NCI-H82 (cell line): Measurements from ENCODE around the gene MEGF11.

Source experiments
- DNase-seq: peaks from one replicate; lab custom pipeline; 2025; lab: John Stamatoyannopoulos, UW

The MEGF11 gene

DNA sequence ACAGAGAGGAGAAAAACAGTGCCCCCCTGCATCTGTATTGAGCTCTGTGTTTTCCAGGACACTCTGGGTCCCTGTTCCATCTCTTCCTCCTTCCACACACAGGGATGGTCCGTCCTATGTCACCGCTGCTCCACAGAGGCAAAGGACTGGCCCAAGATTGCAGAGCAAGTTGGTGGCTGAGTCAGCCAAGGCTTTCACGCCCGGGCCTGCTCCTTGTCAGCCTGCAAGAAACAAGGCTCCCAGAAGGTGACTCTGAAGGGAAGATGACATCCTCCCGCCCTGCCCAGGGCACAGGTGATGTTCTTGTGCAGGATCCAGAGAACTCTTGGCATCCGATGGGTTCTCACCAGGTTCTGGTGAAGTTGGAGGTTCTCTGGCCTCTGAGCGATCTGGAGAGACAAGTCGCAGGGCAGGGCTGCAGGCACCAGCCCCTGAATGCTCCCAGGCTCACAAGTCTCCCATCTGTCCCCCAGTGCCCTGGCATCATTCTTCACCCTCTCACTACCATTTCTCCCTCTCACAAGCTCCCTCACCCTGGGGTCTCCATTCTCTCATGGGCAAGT, 138.6 kb downstream of the MEGF11 start:
- peak; percentile 58 for DNase-seq

- no peak for DNase-seq
Measured at GRCh38 chr15:66112388-66112787, 141.2 kb downstream of the MEGF11 start.

- no peak for DNase-seq
Measured at GRCh38 chr15:66111363-66111762, 142.2 kb downstream of the MEGF11 start.

DNA sequence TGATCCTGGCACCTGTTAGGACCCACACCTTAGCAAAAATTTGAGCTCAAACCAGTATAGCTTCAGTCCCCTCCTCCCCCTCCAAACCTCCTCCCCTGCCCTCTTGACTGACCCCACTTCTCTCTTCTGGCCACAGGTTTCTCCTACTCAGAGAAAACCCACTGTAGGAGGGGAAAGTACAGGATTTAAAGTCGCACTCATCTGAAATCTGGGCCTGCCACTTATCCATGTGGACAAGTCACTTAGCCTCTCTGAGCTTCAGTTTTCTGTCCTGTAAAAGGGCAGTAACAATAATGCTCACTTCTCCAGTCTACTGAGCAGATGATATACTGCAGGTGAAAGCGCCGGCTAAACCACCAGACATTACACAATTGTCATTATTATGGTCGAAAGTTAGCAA, 142.7 kb downstream of the MEGF11 start:
- DNase-seq: no peak

- DNase-seq: no peak
Measured at GRCh38 chr15:66109826-66110225, 143.7 kb downstream of the MEGF11 start.

DNA sequence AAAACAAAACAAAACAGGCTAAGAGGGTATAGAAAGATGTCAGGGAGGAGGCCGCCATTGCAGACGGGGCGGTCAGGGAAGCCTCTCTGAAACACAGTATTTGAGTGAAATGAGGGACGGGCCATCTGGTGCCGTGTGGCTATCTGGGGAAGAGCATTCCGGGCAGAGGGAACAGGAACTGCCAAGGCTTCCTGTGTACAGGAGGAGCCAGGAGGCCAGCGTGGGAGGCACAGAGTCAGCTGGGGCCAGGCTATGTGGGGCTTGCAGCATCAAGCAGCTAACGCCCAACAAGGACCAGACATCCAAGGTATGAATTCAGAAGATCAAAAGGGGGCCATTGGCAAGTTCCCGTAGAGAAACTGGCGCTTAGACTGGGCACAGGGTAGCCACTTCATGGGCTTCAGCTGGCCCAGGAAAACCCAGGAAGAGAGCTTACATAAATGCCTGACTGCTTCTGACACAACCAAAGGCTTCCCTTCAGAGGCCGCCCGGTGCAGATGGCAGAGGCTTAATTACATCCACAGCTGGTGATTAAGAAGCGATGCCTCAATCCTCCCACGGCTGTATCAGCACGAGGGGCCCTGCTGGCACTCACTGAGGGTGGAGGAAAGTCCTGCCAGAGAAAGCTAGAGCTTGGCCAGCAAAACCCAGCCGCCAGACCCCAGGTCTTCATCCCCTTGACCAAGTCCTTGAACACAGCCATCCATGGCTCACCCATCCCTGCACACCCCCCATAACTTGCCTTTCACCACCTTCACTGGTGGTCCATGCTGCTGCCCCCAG, 144.9 kb downstream of the MEGF11 start:
- DNase-seq: peak; percentile 98

DNA sequence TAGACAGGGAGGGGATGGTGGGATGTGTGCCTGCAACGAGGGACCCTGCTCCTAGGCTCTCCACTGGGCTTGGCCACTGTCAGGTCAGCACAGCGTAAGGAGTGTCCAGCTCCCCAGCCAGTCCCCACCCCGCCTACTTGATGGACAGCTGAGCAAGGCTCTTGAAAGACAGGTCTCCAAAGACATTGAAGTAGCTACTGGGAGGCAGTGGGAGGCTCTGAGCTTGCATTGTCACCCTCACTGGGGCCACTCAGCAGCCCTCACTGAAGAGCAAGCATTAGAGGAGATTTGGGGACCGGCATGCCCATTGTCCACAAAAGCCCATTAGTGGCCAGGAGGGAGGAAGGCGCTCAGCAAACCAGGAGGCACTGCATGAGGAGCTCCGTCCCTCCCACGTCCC, 146.5 kb downstream of the MEGF11 start:
- no peak for DNase-seq

DNA sequence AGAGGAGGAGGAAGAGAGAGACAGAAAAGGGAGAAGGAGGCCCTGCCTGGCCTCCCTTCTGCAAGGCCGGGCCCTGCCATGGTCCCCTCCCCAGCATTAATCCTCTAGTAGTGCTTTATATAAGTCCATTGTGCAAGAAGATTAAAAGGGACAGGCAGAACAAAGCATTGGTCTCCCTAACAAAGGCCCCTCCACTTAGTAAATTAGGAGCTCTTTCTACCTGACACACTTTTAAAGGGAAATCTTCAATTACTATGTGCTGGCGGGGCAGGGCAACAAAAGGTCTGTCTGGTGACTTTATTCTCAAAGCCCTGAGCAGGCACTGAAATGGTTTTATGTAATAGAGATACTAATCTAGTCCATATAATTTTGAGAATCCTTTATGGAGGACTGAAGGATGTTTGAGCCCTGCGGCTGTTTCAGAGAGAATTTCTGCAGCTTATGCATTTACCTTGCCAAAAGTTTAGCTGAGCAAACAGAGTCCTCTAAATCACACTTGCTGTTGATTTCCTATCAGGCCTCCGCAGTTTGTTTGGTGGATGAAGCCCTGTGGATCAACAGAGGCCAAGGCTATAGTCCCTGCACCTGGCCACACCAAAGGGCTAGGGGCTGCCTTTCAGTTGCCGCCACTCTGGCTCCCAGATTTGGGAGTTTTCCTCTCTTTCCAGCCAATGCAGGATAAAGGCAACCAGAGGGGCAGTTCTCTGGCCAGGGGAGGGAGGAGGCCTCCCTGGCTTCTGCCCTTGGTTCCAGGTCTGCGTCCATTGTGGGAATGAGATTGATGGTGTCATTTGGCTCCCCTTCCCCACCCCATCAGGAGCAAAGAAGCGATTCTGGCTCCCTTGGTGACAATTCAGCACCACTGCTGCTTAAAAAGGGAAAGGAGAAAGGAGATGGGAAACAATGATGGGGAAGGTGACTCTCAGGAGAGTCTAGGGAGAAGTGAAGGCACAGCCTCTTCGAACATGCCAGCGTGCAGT, 148.0 kb downstream of the MEGF11 start:
- DNase-seq: peak; percentile 87

DNA sequence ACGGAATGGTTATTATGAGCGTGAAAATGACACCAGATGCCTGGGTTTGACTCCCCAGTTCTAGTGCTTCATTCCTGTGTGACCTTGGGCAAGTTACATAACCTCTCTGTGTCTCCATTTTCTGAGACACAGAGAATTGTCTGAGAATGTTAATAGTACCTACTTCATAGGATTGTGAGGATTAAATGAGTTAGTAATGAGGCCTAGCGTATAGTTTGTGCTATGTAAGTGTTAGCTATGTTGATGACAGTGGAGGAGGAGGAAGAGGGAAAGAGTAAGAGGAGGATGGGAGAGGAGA, 150.3 kb downstream of the MEGF11 start:
- DNase-seq: no peak

DNA sequence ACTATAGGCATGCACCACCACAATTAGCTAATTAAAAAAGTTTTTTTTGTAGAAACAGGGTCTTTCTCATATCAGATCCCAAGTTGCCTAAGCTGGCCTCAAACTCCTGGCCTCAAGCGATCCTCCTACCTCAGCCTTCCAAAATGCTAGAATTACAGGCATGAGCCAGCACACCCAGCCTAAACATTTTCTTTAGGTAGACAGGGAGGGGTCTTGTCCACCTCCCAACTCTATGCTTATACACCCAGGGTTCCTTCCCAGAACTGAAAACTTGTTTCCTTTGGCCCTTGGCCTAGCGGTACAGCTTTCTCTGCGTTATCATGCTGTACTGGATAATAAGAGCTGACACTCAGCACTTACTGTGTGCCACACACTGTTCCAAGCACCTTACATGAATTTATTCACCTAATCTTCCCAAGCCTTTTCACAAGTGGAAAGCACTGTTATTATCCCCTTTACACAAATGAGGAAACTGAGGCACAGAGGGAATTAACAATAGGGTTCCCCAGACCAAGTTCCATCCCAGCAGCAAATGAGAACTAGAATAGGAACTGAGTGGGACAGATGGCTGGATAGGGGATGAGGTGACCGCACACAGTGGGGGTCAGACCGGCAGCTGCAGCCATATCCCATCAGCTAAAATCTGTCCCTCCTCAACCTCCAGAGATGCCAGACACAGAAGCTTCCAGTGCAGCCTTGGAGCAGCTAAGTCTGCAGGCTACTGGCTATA, 150.8 kb downstream of the MEGF11 start:
- peak; percentile 50 for DNase-seq

- peak; percentile 99 for DNase-seq
Measured at GRCh38 chr15:66101715-66102395, 151.7 kb downstream of the MEGF11 start.

DNA sequence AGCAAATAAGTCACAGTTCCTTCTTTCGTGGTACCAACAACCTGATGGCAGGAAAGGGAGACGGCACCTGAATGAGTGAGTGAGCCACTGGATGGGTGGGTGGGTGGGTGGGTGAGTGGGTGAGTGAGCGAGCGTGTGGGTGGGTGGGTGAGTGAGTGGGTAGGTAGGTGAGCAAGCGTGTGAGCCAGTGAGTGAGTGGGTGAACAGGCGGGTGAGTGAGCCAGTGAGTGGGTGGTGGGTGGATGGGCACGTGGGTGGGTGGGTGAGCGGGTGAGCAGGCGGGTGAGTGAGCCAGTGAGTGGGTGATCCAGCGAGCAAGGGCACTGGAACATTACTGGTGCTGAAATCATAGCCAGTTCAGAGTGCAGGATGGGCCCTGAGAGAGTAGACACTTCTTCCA, 152.8 kb downstream of the MEGF11 start:
- DNase-seq: no peak

- no peak for DNase-seq
Measured at GRCh38 chr15:66099950-66100671, 153.4 kb downstream of the MEGF11 start.

DNA sequence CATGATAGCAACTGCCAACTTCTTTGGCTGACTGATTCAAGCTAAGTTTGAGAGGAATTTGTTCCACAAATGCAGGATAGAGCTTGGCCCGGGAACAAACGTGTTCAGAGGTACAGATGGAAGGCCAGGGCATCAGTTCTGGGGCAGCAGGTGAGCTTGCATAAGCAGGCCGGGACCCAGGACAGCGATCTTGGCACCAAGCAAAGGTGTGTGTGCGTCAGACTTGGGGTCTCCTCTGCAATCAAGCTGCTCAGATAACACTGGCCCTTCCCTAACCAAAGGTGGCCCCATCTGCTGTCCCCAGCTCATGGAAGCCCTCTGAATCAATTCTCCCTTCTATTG, 155.6 kb downstream of the MEGF11 start:
- no peak for DNase-seq

DNA sequence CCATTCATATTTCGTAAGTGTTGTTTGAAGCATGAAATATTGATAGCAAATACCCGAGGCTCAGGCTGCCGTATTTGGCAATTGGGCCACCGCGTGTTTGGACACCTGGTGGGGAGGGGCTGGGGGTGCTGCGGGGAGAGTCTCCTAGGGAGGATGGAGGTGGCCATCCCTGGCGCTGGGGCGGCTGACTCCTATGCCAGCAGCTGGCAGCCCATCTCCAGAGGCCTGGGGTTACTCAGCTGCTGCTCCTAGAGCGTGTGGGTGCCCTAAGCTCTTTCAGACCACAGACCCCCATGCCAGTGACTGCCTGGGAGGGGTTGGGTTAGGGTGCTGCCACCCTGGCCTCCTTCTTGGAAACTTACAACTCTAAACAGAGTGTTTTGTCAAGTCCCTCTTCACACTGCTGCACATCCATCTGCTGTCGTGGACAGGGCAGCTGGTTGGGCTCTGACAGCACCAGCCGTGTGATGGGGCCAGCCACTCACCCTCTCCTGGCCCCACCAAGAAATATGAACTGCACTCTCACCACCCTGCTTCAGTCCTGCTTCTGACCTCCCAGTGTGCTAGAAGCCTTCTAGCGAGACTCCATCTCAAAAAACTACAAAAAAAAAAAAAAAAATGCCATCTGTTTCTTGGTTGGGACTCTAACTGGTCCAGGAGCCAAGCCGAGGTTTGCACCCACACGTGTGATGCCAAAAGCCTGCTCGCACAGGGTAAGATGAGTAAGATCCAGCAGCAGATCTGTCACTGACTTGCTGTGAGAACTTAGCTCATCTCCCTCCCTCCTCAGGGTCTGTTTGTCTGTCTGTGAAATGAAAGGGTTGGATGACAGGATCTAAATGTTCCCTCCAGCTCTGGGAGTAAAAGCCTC, 156.2 kb downstream of the MEGF11 start:
- peak; percentile 30 for DNase-seq

DNA sequence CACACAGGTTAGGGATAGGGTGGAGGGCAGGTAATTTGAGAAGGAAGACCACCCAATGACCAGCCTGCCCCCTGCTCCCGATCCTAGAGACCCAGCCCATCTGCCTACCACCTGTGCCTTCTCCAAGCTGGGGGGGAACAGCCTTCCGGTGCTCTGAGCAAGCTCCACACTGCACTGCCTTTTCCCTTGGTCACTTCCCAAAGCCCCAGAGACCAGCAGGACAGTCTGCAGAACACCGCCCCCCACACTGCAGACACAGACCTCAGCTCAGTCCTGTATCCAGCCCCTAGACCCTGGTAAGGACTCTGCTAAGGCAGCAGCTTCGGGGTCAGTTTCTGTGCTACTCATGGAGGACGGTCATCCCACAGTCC, 156.9 kb downstream of the MEGF11 start:
- DNase-seq: peak; percentile 50

DNA sequence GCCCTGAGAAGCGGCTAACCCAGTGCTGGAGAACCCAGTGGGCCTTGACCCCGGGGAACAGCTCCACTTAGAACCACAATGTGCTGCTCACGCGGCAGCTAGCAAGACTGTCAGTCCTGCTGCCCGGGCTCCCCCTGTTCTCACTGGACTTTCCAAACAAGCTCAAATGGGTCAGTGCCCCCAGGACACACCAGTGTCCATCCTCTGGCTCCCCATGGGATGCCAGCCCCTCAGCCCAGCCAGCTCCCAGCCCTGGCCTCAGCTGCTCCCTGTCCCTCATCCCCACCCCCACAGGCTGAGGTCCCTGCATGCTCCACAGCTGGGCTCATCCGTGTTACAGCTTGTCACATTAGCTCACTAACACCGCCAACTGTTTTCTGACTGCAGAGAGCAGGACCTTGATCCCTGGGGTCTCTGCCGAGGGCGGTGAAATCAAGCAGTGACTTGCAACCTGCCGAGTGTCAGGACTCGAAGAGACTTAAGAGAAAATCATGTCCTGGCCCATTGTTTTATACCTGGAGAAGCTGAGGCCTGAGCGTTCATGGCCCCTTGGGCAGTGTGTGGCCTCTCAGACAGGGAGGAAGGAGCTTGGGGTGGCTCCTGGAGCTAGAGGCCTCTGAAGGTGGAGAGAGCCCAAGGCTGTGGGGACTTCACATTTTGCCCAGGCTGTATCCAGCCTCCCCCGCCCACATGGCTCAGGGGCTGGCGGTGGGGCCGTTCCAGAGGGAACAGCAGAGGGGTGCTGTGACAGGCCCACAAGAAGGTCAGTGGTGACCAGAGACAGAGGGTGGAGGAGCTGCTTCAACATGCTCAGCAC, 157.5 kb downstream of the MEGF11 start:
- peak; percentile 95 for DNase-seq

DNA sequence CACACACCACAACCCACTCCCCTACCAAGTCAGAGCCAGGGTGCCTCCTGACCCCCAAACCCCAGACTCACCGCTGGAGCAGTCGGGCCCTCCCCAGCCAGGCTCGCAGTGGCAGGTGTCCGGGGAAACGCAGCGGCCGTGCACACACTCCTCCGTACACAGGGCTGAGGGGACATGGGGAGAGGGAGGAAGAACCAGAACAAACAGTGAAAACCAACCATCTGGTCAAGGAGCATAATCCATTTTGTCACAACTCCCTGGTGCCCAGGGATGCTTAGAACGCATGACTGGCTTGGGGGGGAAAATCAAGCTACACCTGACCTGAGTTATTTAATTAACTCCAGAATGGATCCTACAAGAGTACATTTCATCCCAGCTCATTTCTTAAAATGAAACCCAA, 159.2 kb downstream of the MEGF11 start:
- DNase-seq: peak; percentile 97
